Upper lobe of right lung (tissue), 1 donor: ENCODE results near the gene PPP2R3C. TPM values are rescaled to one million over a fixed set of nuclear protein-coding genes. Genes with fewer than 3 reads are reported as not detected.
A peak's percentile ranks its signal among the peaks of the same experiment; 100 is the strongest.

Source experiments
- ATAC-seq: fragments of 200-7000 bp; cut with Tn5 transposase; one replicate; pipeline ENCODE4 v1.9.1; 2020; ENCODE audit warnings: mild to moderate bottlenecking, moderate library complexity
- DNase-seq: peaks from one replicate; pipeline ENCODE4 v3.0.0-alpha.2; 2020
- H3K27ac ChIP-seq: fragments of 200-600 bp; one replicate; pipeline ENCODE4 v1.8.0; 2022
- H3K27me3 ChIP-seq: fragments of 200-600 bp; one replicate; pipeline ENCODE4 v1.8.0; 2022; ENCODE audit warnings: mild to moderate bottlenecking
- H3K36me3 ChIP-seq: fragments of 200-600 bp; one replicate; pipeline ENCODE4 v1.8.0; 2022
- H3K4me1 ChIP-seq: fragments of 200-600 bp; one replicate; pipeline ENCODE4 v1.8.0; 2022
- H3K4me3 ChIP-seq: fragments of 200-600 bp; one replicate; pipeline ENCODE4 v1.8.0; 2022; ENCODE audit warnings: mild to moderate bottlenecking
- H3K9me3 ChIP-seq: fragments of 200-600 bp; one replicate; pipeline ENCODE4 v1.8.0; 2022
- intact Hi-C: fragments of 100-400 bp; cut with DNase I; formaldehyde crosslinking; loops from one replicate; pipeline ENCODE4 v1.11.0; 2022
- total RNA-seq: library from RNA; stranded (reverse); fragmentation: NEBNext Ultra II Directional; extraction: Animal tissue kit (Norgen Biotek cat#: 25700); gene quantifications from one replicate; pipeline ENCODE4 v1.2.1, GENCODE V29; 2021
- TF ChIP-seq, protein P1 (sequence below): fragments of 200-600 bp; IDR thresholded peaks from one replicate; pipeline ENCODE4 v1.8.0; 2022; ENCODE audit warnings: antibody characterized with exemption
- donor health status: DM: no; HTN: yes; CAD: no; lungs with severe emphysema.

Gene PPP2R3C
- total RNA-seq, 1 donor from 2014 or later = 34.2 TPM

DNA sequence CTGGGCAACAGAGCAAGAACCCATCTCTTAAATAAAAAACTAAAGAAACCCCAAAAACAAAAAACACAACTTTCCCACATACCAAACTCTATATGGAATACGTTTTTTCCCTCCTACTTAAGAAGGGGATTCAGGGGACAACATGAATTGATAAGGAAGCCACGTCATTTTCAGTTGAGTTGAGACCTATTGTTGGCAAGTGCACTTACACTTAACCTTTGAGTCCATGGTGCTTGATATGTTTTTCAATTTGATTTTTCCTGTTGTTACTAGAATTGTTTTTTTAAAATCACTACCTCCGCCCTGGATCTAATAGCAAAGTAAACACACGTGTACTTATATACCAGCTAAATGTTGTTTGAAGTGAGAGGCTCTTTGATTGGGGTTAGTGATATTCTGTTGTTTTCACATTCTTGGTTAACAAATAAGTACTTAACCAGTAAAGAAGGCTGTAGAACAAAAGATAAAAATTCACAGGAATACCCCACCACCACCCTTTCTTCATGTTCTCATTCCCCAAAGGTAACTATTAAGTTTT, 73.7 kb downstream of the PPP2R3C start:
- intact Hi-C loops = no loop called here
- H3K4me1 ChIP-seq = peaks cover 27% of the 10 kb centered on the region
- ATAC-seq (no peak), DNase-seq (no peak)
- peak overlapping the region; percentile 91 for H3K4me3 ChIP-seq
- no peaks in the 10 kb centered on the region for H3K27me3 ChIP-seq
- H3K27ac ChIP-seq = peak overlapping the region; percentile 26
- peaks cover 16% of the 10 kb centered on the region for H3K36me3 ChIP-seq
- TF ChIP-seq, protein P1, sequence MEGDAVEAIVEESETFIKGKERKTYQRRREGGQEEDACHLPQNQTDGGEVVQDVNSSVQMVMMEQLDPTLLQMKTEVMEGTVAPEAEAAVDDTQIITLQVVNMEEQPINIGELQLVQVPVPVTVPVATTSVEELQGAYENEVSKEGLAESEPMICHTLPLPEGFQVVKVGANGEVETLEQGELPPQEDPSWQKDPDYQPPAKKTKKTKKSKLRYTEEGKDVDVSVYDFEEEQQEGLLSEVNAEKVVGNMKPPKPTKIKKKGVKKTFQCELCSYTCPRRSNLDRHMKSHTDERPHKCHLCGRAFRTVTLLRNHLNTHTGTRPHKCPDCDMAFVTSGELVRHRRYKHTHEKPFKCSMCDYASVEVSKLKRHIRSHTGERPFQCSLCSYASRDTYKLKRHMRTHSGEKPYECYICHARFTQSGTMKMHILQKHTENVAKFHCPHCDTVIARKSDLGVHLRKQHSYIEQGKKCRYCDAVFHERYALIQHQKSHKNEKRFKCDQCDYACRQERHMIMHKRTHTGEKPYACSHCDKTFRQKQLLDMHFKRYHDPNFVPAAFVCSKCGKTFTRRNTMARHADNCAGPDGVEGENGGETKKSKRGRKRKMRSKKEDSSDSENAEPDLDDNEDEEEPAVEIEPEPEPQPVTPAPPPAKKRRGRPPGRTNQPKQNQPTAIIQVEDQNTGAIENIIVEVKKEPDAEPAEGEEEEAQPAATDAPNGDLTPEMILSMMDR = no peak
- H3K9me3 ChIP-seq = no peaks in the 10 kb centered on the region

DNA sequence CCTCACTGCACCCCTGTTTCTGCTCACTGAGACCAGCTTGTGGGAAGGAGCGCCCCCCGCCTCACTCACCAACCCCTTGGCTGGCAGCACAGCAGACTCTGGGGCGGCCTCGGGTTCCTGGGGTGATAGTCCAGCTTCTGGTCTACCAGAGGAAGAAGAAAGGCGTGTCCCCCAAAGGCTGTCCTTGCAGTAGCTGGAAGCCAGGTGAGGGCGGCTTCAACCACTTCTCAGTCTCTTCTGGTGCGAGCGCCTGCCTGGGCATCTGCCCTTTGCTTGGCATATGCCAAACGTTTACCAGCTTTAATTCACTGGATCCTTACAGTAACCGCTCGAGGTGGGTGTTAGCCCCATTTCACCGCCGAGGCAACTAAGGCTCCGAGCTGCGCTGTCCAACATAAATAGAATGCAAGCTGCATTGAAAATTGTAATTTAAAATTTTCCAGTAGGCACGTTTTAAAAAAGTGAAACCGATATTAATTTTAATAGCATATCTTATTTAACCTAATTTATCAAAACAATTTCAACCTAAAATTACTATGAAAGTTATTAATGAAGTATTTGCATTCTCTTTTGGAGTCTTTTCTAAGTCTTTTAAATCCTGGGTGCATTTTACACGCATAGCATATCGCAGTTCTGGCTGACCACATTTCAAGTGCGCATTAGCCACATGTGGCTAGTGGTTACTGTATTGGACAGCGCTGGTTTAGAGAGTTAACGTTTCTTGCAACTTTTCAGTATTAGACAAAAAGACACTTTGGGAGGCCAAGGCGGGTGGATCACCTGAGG, 74.8 kb downstream of the PPP2R3C start:
- ATAC-seq (peak; percentile 45), DNase-seq (no peak)
- Histone ChIP-seq H3K27me3 (no peaks in the 10 kb centered on the region), H3K4me1 (peaks cover 27% of the 10 kb centered on the region), H3K36me3 (peaks cover 15% of the 10 kb centered on the region), H3K27ac (peak overlapping the region; percentile 95), H3K4me3 (peak overlapping the region; percentile 91), H3K9me3 (no peaks in the 10 kb centered on the region)
- TF ChIP-seq, protein P1 = no peak
- intact Hi-C loops = no loop called here

DNA sequence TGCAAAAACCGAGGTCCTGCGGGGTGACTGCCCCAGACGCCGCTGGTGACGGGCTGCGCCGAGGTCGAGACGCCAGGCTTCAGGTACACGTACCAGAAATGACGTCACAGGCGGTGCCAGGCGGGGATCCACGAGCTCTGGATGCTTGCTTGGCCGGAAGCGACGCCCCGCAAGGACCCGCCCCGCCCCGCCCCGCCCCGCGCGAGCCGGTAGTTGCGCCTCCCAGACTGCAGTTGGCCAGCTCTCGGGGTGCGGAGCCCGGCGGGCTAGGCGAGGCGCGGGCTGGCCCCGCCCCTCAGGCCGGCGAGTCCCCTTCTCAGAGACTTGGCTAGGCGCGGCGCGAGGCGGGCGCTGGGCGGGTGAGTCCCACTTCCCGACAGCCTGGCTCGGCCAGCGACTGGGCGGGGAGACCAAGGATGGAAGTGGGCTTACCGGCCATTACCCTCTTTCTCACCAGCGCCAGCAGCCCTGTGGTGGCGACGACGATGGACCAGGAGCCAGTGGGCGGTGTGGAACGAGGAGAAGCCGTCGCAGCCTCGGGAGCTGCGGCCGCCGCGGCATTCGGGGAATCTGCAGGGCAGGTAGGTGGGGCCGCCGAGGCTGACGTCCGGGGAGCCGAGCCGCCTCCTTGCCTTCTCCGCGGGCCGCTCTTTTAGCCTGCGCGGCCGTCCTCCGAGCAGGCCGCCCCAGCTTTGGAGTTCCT, 75.6 kb downstream of the PPP2R3C start, which contains the start of gene FAM177A1:
TSS of gene FAM177A1 (plus strand) at position 225 of the 703 bp plus-strand sequence. CDS start at position 417, 192 bp downstream.
- peak within 1 kb of the TSS; percentile 91 for H3K4me3 ChIP-seq
- TF ChIP-seq, protein P1 = no peak
- no peaks in the 10 kb centered on the region for H3K27me3 ChIP-seq
- H3K36me3 ChIP-seq = peaks cover 14% of the 10 kb centered on the region
- H3K27ac ChIP-seq = peak within 1 kb of the TSS; percentile 95
- no peaks in the 10 kb centered on the region for H3K9me3 ChIP-seq
- intact Hi-C loops = no loop called here
- ATAC-seq (peak; percentile 99), DNase-seq (peak; percentile 100)
- H3K4me1 ChIP-seq = peaks cover 24% of the 10 kb centered on the region

GRCh38 chr14:35045798-35046047, 76.1 kb downstream of the PPP2R3C start:
- Histone ChIP-seq H3K27me3 (no peaks in the 10 kb centered on the region), H3K4me3 (peak overlapping the region; percentile 91), H3K36me3 (peaks cover 10% of the 10 kb centered on the region), H3K27ac (peak overlapping the region; percentile 95), H3K9me3 (no peaks in the 10 kb centered on the region), H3K4me1 (peaks cover 20% of the 10 kb centered on the region)
- intact Hi-C loops = no loop called here
- DNase-seq = no peak
- no peak for ATAC-seq
- TF ChIP-seq, protein P1 = no peak

GRCh38 chr14:35044939-35045797, 76.6 kb downstream of the PPP2R3C start:
- intact Hi-C loops = no loop called here
- ATAC-seq = no peak
- H3K4me3 ChIP-seq = peak overlapping the region; percentile 91

More at GRCh38 chr14:35044939-35045797, 76.6 kb downstream of the PPP2R3C start:
- H3K9me3 ChIP-seq = no peaks in the 10 kb centered on the region
- DNase-seq = no peak
- H3K27ac ChIP-seq = peak overlapping the region; percentile 95
- H3K36me3 ChIP-seq = peaks cover 5% of the 10 kb centered on the region
- TF ChIP-seq, protein P1 = no peak
- H3K4me1 ChIP-seq = peaks cover 16% of the 10 kb centered on the region
- no peaks in the 10 kb centered on the region for H3K27me3 ChIP-seq
